Lower leg skin (tissue), 3 donors: ENCODE measurements around the gene HAGH.

Experiments used
- POLR2A ChIP-seq, 2 donors: fragments of 450-650 bp; IDR thresholded peaks; one replicate each; pipeline ENCODE4 v1.6.1; 2016 to 2017; ENCODE audit warnings: antibody characterized with exemption in 2 of 2, mild to moderate bottlenecking in 1 of 2, moderate library complexity in 1 of 2
- TF ChIP-seq, protein P1 (sequence below), 3 donors: fragments of 450-650 bp; IDR thresholded peaks; one replicate each; pipeline ENCODE4 v1.5.1; 2016; ENCODE audit warnings: antibody characterized with exemption in 3 of 3, mild to moderate bottlenecking in 3 of 3, moderate library complexity in 2 of 3

DNA sequence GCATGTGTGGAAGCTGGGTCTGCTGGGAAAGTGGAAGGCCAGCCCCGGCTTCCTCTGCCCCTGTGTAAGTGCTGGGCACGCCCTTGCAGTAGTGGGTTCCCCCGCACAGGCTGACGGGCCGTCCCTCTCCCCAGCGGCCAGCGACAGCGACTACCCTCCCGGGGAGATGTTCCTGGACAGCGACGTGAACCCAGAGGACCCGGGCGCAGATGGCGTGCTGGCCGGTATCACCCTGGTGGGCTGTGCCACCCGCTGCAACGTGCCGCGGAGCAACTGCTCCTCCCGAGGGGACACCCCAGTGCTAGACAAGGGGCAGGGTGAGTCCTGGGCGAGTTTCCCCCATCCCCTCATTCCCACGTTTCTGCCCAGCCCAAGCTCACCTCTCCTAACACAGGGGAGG is 60.8 kb downstream of the HAGH start:
- TF ChIP-seq, protein P1, sequence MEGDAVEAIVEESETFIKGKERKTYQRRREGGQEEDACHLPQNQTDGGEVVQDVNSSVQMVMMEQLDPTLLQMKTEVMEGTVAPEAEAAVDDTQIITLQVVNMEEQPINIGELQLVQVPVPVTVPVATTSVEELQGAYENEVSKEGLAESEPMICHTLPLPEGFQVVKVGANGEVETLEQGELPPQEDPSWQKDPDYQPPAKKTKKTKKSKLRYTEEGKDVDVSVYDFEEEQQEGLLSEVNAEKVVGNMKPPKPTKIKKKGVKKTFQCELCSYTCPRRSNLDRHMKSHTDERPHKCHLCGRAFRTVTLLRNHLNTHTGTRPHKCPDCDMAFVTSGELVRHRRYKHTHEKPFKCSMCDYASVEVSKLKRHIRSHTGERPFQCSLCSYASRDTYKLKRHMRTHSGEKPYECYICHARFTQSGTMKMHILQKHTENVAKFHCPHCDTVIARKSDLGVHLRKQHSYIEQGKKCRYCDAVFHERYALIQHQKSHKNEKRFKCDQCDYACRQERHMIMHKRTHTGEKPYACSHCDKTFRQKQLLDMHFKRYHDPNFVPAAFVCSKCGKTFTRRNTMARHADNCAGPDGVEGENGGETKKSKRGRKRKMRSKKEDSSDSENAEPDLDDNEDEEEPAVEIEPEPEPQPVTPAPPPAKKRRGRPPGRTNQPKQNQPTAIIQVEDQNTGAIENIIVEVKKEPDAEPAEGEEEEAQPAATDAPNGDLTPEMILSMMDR (IDR thresholded peaks at IDR 0.05): no peak
- no peak for TF ChIP-seq POLR2A (IDR thresholded peaks at IDR 0.05)
